Natural killer cell (primary cell): ENCODE measurements around the gene SLC34A3. TPM values are rescaled to one million over a fixed set of nuclear protein-coding genes. Genes with fewer than 3 reads are reported as not detected.

Experiments used
- ATAC-seq, 3 donors: fragments of 150-1000 bp in 2 of 3; fragments of 200-7000 bp in 1 of 3; cut with Tn5 transposase; 1 replicate in 1 of 3; 2 replicates in 2 of 3; pipeline ENCODE4 v1.10.0; 2021; ENCODE audit warnings: mild to moderate bottlenecking in 2 of 3, moderate library complexity in 2 of 3
- DNase-seq, 2 donors: peaks; one replicate each; pipeline versions ENCODE4 v3.0.0 to v3.0.0-alpha.2; 2013 to 2021; ENCODE audit warnings: mixed read lengths in 1 of 2
- H3K27ac ChIP-seq: one replicate; pipeline ENCODE4 v1.5.1; 2013; ENCODE audit warnings: mild to moderate bottlenecking, low read length
- H3K27me3 ChIP-seq: one replicate; pipeline ENCODE4 v1.6.1; 2013; ENCODE audit warnings: low read length; ENCODE audit not compliant: control insufficient read depth, insufficient read depth
- H3K36me3 ChIP-seq: one replicate; pipeline ENCODE4 v1.6.1; 2013; ENCODE audit warnings: low read length; ENCODE audit not compliant: control insufficient read depth, insufficient read depth
- H3K4me1 ChIP-seq: one replicate; pipeline ENCODE4 v1.6.1; 2013; ENCODE audit warnings: low read length; ENCODE audit not compliant: control insufficient read depth, insufficient read depth
- H3K4me3 ChIP-seq: one replicate; pipeline ENCODE4 v1.5.1; 2013; ENCODE audit warnings: low read length
- H3K9me3 ChIP-seq: one replicate; pipeline ENCODE4 v1.6.1; 2013; ENCODE audit warnings: low read length; ENCODE audit not compliant: control insufficient read depth, insufficient read depth
- H3K27ac Mint-ChIP-seq, 2 donors: one replicate each; pipeline ENCODE4 v1.8.0; 2022; ENCODE audit warnings: mild to moderate bottlenecking in 2 of 2, mixed read lengths in 2 of 2, moderate library complexity in 1 of 2
- H3K27me3 Mint-ChIP-seq, 2 donors: one replicate each; pipeline ENCODE4 v1.8.0; 2022; ENCODE audit warnings: low read depth in 2 of 2, mixed read lengths in 2 of 2
- H3K36me3 Mint-ChIP-seq: one replicate; pipeline ENCODE4 v1.8.0; 2022; ENCODE audit warnings: mixed read lengths
- H3K4me1 Mint-ChIP-seq, 2 donors: one replicate each; pipeline ENCODE4 v1.8.0; 2022; ENCODE audit warnings: mixed read lengths in 2 of 2
- H3K4me3 Mint-ChIP-seq: one replicate; pipeline ENCODE4 v1.8.0; 2022; ENCODE audit warnings: mild to moderate bottlenecking, moderate library complexity, mixed read lengths
- H3K9me3 Mint-ChIP-seq, 2 donors: one replicate each; pipeline ENCODE4 v1.8.0; 2022; ENCODE audit warnings: mixed read lengths in 2 of 2
- CTCF ChIP-seq: fragments of 200-600 bp; IDR thresholded peaks from one replicate; pipeline ENCODE4 v1.8.0; 2022; ENCODE audit warnings: antibody characterized with exemption
- WGBS: methylation state at CpG from one replicate; pipeline ENCODE4 v1.1.7; 2013; ENCODE audit warnings: missing lambda C conversion rate; ENCODE audit not compliant: insufficient coverage; 5-methylcytosine and 5-hydroxymethylcytosine counted together
- intact Hi-C: fragments of 100-400 bp; cut with micrococcal nuclease; formaldehyde crosslinking; loops from one replicate; pipeline ENCODE4 v1.14.2; 2022
- total RNA-seq, 4 donors: library from RNA; stranded (reverse); fragments of 120-200 nt in 1 of 4; gene quantifications; one replicate each; pipeline versions ENCODE4 v1.2.3 to v1.2.4, GENCODE V29; 2013 to 2022

SLC34A3 gene
- total RNA-seq, 3 donors from 2014 or later (not counting 1 experiment from before 2014, with no cell fraction given), result not detected

GRCh38 chr9:137234055-137234697, 3.5 kb downstream of the SLC34A3 start:
- Histone ChIP-seq H3K27me3 (no peaks in the 10 kb centered on the region), H3K36me3 (no peaks in the 10 kb centered on the region), H3K9me3 (no peaks in the 10 kb centered on the region), H3K4me1 (peaks cover 44% of the 10 kb centered on the region), H3K27ac (no peak overlapping the region), H3K4me3 (no peak overlapping the region)
- Mint-ChIP-seq H3K27ac (no peak overlapping the region), H3K9me3 (no peaks in the 10 kb centered on the region), H3K4me1 (peaks cover 0 to 16% of the 10 kb centered on the region in 2 donors), H3K36me3 (no peaks in the 10 kb centered on the region), H3K27me3 (peaks cover 0 to 6% of the 10 kb centered on the region in 2 donors), H3K4me3 (no peak overlapping the region)
- ATAC-seq, result no peak
- intact Hi-C loops, result no loop called here
- no peak for TF ChIP-seq CTCF
- DNase-seq, result no peak
- 78% methylated on average over 39 of the region's 40 CpGs for WGBS

GRCh38 chr9:137234758-137235423, 4.2 kb downstream of the SLC34A3 start:
- 75% methylated on average over 17 of the region's 18 CpGs for WGBS
- peak overlapping the region in 1 of 2 donors; percentile 73 for H3K27ac Mint-ChIP-seq
- no peak for ATAC-seq

GRCh38 chr9:137235424-137236237, 4.9 kb downstream of the SLC34A3 start:
- intact Hi-C loops, result no loop called here
- H3K4me1 Mint-ChIP-seq, result peaks cover 0 to 17% of the 10 kb centered on the region in 2 donors
- no peaks in the 10 kb centered on the region for H3K9me3 Mint-ChIP-seq
- Histone ChIP-seq H3K36me3 (no peaks in the 10 kb centered on the region), H3K9me3 (no peaks in the 10 kb centered on the region), H3K4me3 (no peak overlapping the region), H3K27me3 (no peaks in the 10 kb centered on the region), H3K27ac (no peak overlapping the region), H3K4me1 (peaks cover 54% of the 10 kb centered on the region)
- TF ChIP-seq CTCF, result no peak
- peaks cover 0 to 6% of the 10 kb centered on the region in 2 donors for H3K27me3 Mint-ChIP-seq
- DNase-seq, result no peak
- no peak overlapping the region for H3K4me3 Mint-ChIP-seq
- H3K27ac Mint-ChIP-seq, result no peak overlapping the region
- ATAC-seq, result no peak
- H3K36me3 Mint-ChIP-seq, result no peaks in the 10 kb centered on the region
- 69% methylated on average over 35 of the region's 35 CpGs for WGBS

More at GRCh38 chr9:137234758-137235423, 4.2 kb downstream of the SLC34A3 start:
- no peak for TF ChIP-seq CTCF
- intact Hi-C loops, result no loop called here
- Histone ChIP-seq H3K9me3 (no peaks in the 10 kb centered on the region), H3K27ac (no peak overlapping the region), H3K27me3 (no peaks in the 10 kb centered on the region), H3K4me3 (no peak overlapping the region), H3K4me1 (peaks cover 51% of the 10 kb centered on the region), H3K36me3 (no peaks in the 10 kb centered on the region)
- Mint-ChIP-seq H3K36me3 (no peaks in the 10 kb centered on the region), H3K27me3 (peaks cover 0 to 6% of the 10 kb centered on the region in 2 donors), H3K9me3 (no peaks in the 10 kb centered on the region), H3K4me1 (peaks cover 0 to 16% of the 10 kb centered on the region in 2 donors), H3K4me3 (no peak overlapping the region)
- DNase-seq, result no peak
